ENCODE results near the gene KATNAL1. TPM values are rescaled to one million over a fixed set of nuclear protein-coding genes. Genes with fewer than 3 reads are reported as not detected.
"Not testable (repeated sequence)": the region's sequence is repeated elsewhere in the genome, so short reads cannot be mapped to it uniquely, and the experiment has no call there.

KATNAL1 gene
- total RNA-seq, 1 donor from 2014 or later = 20.0 TPM

GRCh38 chr13:30212256-30212655, 95.1 kb downstream of the KATNAL1 start:
- DNase-seq (ENCODE audit: low spot score) = no peak

- no peak for DNase-seq (ENCODE audit: low spot score)
Observed at GRCh38 chr13:30211745-30212144, 95.6 kb downstream of the KATNAL1 start.

- DNase-seq (ENCODE audit: low spot score) = no peak
Observed at GRCh38 chr13:30204564-30204963, 102.8 kb downstream of the KATNAL1 start.

- DNase-seq (ENCODE audit: low spot score) = no peak
Observed at GRCh38 chr13:30196025-30196424, 111.3 kb downstream of the KATNAL1 start.

- DNase-seq (ENCODE audit: low spot score) = no peak
Observed at GRCh38 chr13:30194906-30195305, 112.4 kb downstream of the KATNAL1 start.

- no peak for DNase-seq (ENCODE audit: low spot score)
Observed at GRCh38 chr13:30193279-30194234, 113.8 kb downstream of the KATNAL1 start.

- no peak for DNase-seq (ENCODE audit: low spot score)
Observed at GRCh38 chr13:30192320-30193093, 114.8 kb downstream of the KATNAL1 start.

- DNase-seq (ENCODE audit: low spot score) = no peak
Observed at GRCh38 chr13:30191491-30192100, 115.8 kb downstream of the KATNAL1 start.

GRCh38 chr13:30186634-30187415, 120.5 kb downstream of the KATNAL1 start:
- DNase-seq (ENCODE audit: low spot score) = peak; percentile 68

GRCh38 chr13:30181888-30182651, 125.3 kb downstream of the KATNAL1 start:
- no peak for DNase-seq (ENCODE audit: low spot score)

GRCh38 chr13:30179597-30180276, 127.6 kb downstream of the KATNAL1 start:
- DNase-seq (ENCODE audit: low spot score) = no peak

- no peak for DNase-seq (ENCODE audit: low spot score)
Observed at GRCh38 chr13:30178976-30179375, 128.4 kb downstream of the KATNAL1 start.

GRCh38 chr13:30175166-30175565, 132.2 kb downstream of the KATNAL1 start:
- DNase-seq (ENCODE audit: low spot score) = no peak

GRCh38 chr13:30174250-30174649, 133.1 kb downstream of the KATNAL1 start:
- DNase-seq (ENCODE audit: low spot score) = not testable (repeated sequence)

GRCh38 chr13:30173303-30173610, 134.1 kb downstream of the KATNAL1 start:
- peak; percentile 62 for DNase-seq (ENCODE audit: low spot score)

GRCh38 chr13:30172593-30173302, 134.6 kb downstream of the KATNAL1 start:
- DNase-seq (ENCODE audit: low spot score) = no peak

GRCh38 chr13:30170569-30170968, 136.8 kb downstream of the KATNAL1 start:
- DNase-seq (ENCODE audit: low spot score) = no peak

GRCh38 chr13:30169442-30169841, 137.9 kb downstream of the KATNAL1 start:
- peak; percentile 23 for DNase-seq (ENCODE audit: low spot score)

- DNase-seq (ENCODE audit: low spot score) = no peak
Observed at GRCh38 chr13:30165796-30166195, 141.6 kb downstream of the KATNAL1 start.
